ENCODE measurements around the gene IFT74.
A peak's percentile ranks its signal among the peaks of the same experiment; 100 is the strongest.

Gene IFT74

GRCh38 chr9:26974927-26975326 lies 18.7 kb downstream of the IFT74 start:
- no peak for DNase-seq (ENCODE audit: low read depth)

DNA sequence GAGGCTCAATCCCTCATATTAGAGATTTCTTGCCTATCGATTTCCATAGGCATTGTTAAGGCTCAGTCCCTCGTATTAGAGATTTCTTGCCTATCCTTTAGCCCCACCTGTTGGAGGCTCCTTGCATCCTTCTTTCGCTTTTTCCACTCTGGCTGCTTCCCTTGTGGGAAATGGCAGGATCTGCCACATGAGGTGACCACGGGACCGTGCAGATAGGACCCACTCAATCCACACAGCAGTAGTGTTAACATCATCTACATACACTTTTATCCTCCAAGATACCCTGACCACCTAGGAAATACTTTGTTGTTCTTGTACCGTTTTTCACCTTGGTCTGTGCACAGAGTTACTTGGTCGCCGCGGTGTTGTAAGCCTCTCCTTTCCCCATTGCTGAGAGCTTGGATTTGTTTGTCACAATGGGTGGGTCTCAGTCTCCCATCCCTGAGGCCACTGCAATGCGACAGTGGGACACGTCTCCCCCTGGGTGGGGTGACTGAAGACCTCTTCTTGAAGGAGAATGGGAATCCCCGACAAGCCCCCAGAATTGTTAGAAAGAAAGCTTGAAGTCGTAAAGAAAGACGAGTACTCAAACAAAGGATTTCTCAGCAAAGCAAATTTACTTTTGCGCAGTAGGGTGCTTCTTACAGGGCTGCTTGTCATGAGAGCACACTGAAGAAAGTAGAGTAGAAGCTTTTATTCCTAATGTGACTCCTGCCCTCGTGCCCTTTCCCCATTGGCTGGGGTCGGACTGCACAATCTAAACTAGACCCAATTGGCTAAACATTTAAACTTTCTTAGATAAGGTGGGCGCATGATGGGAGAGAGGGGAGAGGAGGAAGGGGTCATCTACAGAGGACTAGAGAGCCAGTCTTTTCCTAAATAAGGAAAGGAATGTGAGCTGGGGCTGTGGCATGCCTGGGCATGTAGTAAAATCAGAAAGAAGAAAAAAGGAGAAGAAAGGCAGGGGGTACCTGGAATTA lies 19.8 kb downstream of the IFT74 start:
- DNase-seq (ENCODE audit: low read depth) = no peak

DNA sequence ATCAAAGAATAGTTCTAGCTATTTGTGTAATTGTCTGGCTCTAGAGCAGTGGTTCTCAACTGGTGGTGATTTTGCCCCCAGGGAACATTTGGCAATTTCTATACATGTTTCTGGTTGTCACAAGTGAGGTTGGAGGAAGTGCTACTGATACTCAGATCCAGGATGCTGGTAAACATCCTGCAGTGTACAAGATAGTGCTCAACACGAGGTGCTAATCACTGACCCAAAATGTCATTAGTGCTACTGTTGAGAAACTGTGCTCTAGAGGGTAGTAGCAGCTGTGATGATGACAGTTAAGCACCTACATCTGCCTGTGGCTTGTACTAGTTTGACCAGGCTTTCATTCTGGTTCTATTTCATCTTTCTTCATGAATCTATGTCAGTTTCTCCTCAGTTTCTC lies 27.1 kb downstream of the IFT74 start:
- no peak for DNase-seq (ENCODE audit: low read depth)

GRCh38 chr9:26995810-26996209 lies 39.6 kb downstream of the IFT74 start:
- no peak for DNase-seq (ENCODE audit: low read depth)

DNA sequence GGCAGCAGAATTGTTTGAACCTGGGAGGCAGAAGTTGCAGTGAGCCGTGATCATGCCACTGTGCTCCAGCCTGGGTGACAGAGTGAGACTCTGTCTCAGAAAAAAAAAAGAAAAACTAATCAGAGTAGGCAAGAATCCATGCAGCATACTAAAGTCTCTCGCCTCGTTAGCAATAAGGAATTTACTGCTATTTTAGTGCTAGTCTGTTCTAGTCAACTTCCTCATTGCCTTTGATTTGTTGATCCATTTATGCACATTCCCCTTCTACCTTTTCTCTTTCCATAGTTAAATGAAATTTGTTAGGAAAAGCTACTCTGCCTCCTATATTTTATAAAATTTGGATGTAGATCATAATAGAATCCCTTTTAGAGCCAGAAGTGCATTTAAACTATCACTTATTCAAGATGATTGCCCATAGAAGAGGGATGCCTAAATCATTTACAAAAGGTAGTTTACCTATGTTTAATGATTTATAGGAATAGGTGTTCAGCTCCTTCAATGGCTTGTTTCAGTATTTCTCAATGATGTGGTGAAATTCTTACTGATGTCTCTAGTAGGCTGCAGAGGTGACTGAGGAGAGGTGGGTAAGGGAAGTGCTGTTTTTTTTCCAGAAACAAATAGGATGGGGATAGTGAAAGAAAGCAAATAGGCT lies 47.3 kb downstream of the IFT74 start:
- no peak for DNase-seq (ENCODE audit: low read depth)

DNA sequence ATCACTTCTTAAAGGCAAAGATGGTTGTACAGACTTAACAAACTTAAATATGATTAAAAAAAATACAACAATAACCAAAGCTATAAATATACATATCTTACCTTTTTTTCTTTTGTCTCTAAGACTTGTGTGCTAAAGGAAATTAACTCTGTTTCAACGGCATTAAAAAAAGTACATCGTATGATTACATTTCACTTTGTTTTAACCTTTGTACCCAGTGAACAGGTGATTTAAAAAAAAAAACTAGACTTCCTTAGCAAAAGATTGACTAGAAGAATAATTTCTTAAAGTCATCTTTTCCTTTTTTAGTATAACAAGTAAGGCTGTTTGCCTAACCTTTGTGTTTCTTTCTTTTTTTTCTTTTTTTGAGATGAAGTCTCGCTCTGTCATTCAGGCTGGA lies 49.3 kb downstream of the IFT74 start, which contains the start of gene LRRC19:
Gene LRRC19 (minus strand): TSS at position 182 of the 400 bp plus-strand sequence. CDS start 5,978 bp downstream, outside the sequence.
- no peak for DNase-seq (ENCODE audit: low read depth)

DNA sequence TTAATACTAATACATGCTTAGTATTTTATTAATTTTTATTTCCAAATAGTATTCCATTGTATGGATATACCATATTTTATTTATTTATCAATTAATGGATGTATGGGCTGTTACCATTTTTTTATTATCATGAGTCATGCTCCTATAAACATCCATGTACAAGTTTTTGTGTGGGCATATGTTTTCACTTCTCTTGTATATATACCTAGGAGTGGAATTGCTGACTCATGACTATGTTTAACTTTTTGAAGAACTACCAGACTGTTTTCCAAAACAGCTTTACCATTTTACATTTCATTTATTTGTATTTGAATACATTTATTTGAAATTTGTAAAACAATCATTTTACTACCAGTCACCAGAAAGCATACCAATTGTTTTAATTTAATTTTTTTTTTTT lies 63.4 kb downstream of the IFT74 start:
- DNase-seq (ENCODE audit: low read depth) = no peak

DNA sequence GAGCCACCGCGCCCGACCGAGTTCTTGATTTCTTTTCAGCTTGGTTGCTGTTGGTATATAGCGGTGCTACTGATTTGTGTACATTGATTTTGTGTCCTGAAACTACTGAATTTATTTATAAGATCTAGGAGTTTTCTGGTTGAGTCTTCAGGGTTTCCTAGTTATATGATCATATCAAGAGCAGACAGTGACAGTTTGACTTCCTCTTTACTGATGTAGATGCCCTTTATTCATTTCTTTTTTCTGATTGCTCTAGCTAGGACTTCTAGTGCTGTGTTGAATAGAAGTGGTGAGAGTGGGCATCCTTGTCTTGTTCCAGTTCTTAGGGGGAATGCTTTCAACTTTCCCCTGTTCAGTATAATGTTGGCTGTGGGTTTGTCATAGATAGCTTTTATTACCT lies 66.7 kb downstream of the IFT74 start:
- no peak for DNase-seq (ENCODE audit: low read depth)

DNA sequence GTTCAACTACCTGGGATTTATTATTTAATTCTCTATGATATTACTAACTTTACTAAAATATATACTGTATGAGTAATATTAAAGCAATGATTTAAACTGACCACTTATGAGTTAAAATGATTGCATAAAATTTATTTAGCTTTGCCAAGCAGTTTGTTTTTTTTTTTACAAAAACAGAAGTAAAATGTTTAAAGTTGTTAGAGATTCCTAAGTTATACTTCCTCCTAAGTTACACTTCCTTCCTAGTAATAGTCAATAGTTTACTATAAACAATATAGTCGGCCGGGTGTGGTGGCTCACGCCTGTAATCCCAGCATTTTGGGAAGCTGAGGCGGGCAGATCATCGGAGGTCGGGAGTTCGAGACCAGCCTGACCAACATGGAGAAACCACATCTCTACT lies 73.0 kb downstream of the IFT74 start:
- no peak for DNase-seq (ENCODE audit: low read depth)

- DNase-seq (ENCODE audit: low read depth) = peak; percentile 26
Measured at GRCh38 chr9:27033815-27034403, 77.7 kb downstream of the IFT74 start.

GRCh38 chr9:27037499-27037898 lies 81.3 kb downstream of the IFT74 start:
- DNase-seq (ENCODE audit: low read depth) = no peak

GRCh38 chr9:27041746-27042145 lies 85.5 kb downstream of the IFT74 start:
- DNase-seq (ENCODE audit: low read depth) = no peak

GRCh38 chr9:27042476-27042875 lies 86.3 kb downstream of the IFT74 start:
- no peak for DNase-seq (ENCODE audit: low read depth)

GRCh38 chr9:27043176-27043575 lies 87.0 kb downstream of the IFT74 start:
- DNase-seq (ENCODE audit: low read depth) = no peak

DNA sequence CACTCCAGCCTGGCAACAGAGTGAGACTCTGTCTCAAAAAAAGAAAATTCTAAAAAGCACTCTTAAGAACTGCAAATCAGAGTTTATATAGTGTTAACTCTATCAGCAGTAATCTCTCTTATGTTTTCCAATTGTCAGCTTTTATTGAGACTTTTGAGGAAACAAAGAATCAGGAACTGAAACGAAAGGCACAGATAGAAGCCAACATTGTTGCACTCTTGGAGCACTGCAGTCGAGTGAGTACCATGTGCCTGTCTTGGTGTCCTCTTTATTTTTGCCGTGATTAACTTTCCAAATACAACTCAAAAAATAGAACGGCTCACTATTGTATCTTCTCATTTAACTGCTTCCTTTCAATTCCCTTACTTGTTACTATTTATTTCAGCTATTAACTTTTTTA lies 90.9 kb downstream of the IFT74 start:
- no peak for DNase-seq (ENCODE audit: low read depth)

DNA sequence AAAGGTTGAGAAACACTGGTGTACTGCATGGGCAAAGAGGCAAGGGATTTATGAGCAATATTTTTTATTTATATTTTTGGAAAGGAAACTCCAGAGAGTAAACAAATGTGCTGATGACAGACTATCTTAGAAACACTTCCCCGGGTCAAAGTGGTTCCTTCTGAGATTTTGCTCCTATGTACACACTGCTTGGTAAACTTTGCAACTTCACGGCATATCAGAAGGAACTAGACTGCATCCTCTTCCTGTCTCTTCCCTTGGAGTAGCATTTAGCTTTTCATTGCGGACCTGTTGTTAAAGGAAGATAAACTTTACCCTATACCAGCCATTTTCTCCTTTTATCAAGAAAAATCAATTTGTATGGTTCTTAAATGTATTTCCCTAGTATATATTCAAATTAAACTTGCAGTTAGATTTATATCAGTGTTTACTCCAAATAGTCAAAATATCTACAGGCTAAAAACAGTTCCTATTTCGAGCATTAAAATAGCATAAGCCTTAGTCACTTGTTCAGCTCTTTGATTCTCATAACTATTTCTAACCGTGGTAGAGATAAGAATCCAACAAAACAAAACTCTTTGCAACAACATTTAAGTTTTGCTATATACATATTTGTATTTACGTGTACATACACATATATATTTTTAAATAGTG lies 97.3 kb downstream of the IFT74 start:
- no peak for DNase-seq (ENCODE audit: low read depth)

DNA sequence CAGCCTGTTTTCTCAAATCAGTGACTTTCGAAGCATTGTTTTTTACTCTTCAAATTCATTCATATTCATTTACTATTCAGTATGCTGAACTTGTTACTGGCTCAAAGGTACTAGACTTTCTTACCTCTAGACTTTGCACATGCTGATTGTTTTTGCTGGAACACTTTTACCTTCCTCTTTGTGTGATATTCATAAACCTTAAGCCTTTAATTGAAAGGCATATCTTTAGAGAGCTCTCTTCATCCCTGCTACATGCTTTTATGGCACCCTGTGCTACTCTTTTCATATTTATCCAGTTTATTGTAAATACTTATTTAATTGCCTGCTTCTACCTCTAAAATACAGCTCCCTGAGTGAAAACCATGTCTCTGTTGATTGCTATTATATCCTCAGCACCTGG lies 97.9 kb downstream of the IFT74 start:
- DNase-seq (ENCODE audit: low read depth) = no peak

GRCh38 chr9:27054841-27055240 lies 98.6 kb downstream of the IFT74 start:
- DNase-seq (ENCODE audit: low read depth) = no peak

- no peak for DNase-seq (ENCODE audit: low read depth)
Measured at GRCh38 chr9:27059412-27059811, 103.2 kb downstream of the IFT74 start.

GRCh38 chr9:27059907-27060306 lies 103.7 kb downstream of the IFT74 start:
- no peak for DNase-seq (ENCODE audit: low read depth)

GRCh38 chr9:27065288-27065687 lies 109.1 kb downstream of the IFT74 start:
- DNase-seq (ENCODE audit: low read depth) = no peak

Data from activated T-cell treated with anti-CD3 and anti-CD28 coated beads for 24 hours (primary cell).